Lung (tissue), 12 donors: ENCODE data around the gene PRPF19. TPM values are rescaled to one million over a fixed set of nuclear protein-coding genes. Genes with fewer than 3 reads are reported as not detected.

Experiments
- ATAC-seq: fragments of 200-7000 bp; cut with Tn5 transposase; one replicate; pipeline ENCODE4 v1.9.1; 2020; ENCODE audit warnings: moderate number of reproducible peaks; ENCODE audit not compliant: insufficient read depth, low FRiP score
- DNase-seq, 3 donors: peaks; one replicate each; pipeline ENCODE4 v3.0.0-alpha.2; 2013 to 2017
- H3K27ac ChIP-seq, 2 donors: one replicate each; pipeline ENCODE4 v1.5.1; 2013; ENCODE audit warnings: mild to moderate bottlenecking in 2 of 2, moderate library complexity in 2 of 2, control low read depth in 1 of 2, inconsistent platforms in 1 of 2, low read depth in 1 of 2, low read length in 1 of 2
- H3K27me3 ChIP-seq, 3 donors: one replicate each; pipeline ENCODE4 v1.5.1; 2013; ENCODE audit warnings: low read length in 2 of 3; ENCODE audit not compliant: control insufficient read depth in 3 of 3, insufficient read depth in 3 of 3
- H3K36me3 ChIP-seq, 4 donors: one replicate each; pipeline ENCODE4 v1.5.1; 2013; ENCODE audit warnings: low read length in 4 of 4, mild to moderate bottlenecking in 1 of 4, moderate library complexity in 1 of 4; ENCODE audit not compliant: control insufficient read depth in 4 of 4, insufficient read depth in 4 of 4
- H3K4me1 ChIP-seq, 5 donors: one replicate each; pipeline ENCODE4 v1.5.1; 2013; ENCODE audit warnings: low read length in 5 of 5, mild to moderate bottlenecking in 2 of 5, moderate library complexity in 1 of 5; ENCODE audit not compliant: control insufficient read depth in 5 of 5, insufficient read depth in 5 of 5
- H3K4me3 ChIP-seq: one replicate; pipeline ENCODE4 v1.5.1; 2013; ENCODE audit warnings: mild to moderate bottlenecking, control low read depth, moderate library complexity
- H3K9ac ChIP-seq, 2 donors: one replicate each; pipeline ENCODE4 v1.5.1; 2013; ENCODE audit warnings: low read length in 2 of 2, control low read depth in 1 of 2; ENCODE audit not compliant: insufficient read depth in 1 of 2
- H3K9me3 ChIP-seq, 4 donors: one replicate each; pipeline ENCODE4 v1.5.1; 2013; ENCODE audit warnings: low read length in 3 of 4, mild to moderate bottlenecking in 1 of 4, moderate library complexity in 1 of 4; ENCODE audit not compliant: control insufficient read depth in 4 of 4, insufficient read depth in 3 of 4
- CTCF ChIP-seq: IDR thresholded peaks from 2 replicates; pipeline ENCODE4 v1.5.1; 2012; ENCODE audit warnings: mild to moderate bottlenecking; ENCODE audit errors: control extremely low read depth, extremely low read depth
- WGBS, 2 donors: extraction: QIAGEN DNeasy Blood & Tissue Kit; methylation state at CpG; one replicate each; pipeline ENCODE4 v1.1.7; 2013; 5-methylcytosine and 5-hydroxymethylcytosine counted together
- polyA plus RNA-seq, 2 donors: library from polyadenylated mRNA; stranded (reverse); fragments of 200-250 nt; gene quantifications; one replicate each; pipeline ENCODE4 v1.2.1, GENCODE V29; 2013
- total RNA-seq, 2 donors: library from RNA; depleted of rRNA in 1 of 2; stranded (reverse); fragments of >200 nt in 1 of 2; gene quantifications; one replicate each; pipeline ENCODE4 v1.2.1, GENCODE V29; 2014 to 2021
- donor health status: control.
- donor health status: control.
- donor health status: Bipolar disorder and iron deficiency.
- donor health status: healthy.
- donor health status: DM: yes; HTN: yes; CAD: no.

Gene PRPF19
- total and polyA plus RNA-seq, 4 donors = 49.0 to 79.0 (median 65.2) TPM

GRCh38 chr11:60934124-60934789 is 27.9 kb upstream of the PRPF19 start:
- 95 to 96% methylated on average over 49 to 57 of the region's 57 CpGs for WGBS, 2 donors
- no peak overlapping the region for H3K9ac ChIP-seq
- no peak for TF ChIP-seq CTCF
- peaks cover 0 to 13% (median 9%) of the 10 kb centered on the region in 4 donors for H3K36me3 ChIP-seq
- H3K27ac ChIP-seq = no peak overlapping the region
- H3K9me3 ChIP-seq = no peaks in the 10 kb centered on the region
- H3K27me3 ChIP-seq = no peaks in the 10 kb centered on the region
- no peak overlapping the region for H3K4me3 ChIP-seq
- ATAC-seq (no peak), DNase-seq (no peak)
- peaks cover 0 to 14% (median 0%) of the 10 kb centered on the region in 5 donors for H3K4me1 ChIP-seq

GRCh38 chr11:60933416-60934123 is 27.2 kb upstream of the PRPF19 start:
- no peaks in the 10 kb centered on the region for H3K27me3 ChIP-seq
- DNase-seq (no peak), ATAC-seq (no peak)
- H3K4me3 ChIP-seq = no peak overlapping the region
- H3K36me3 ChIP-seq = peaks cover 0 to 11% (median 9%) of the 10 kb centered on the region in 4 donors
- peaks cover 0 to 12% (median 0%) of the 10 kb centered on the region in 5 donors for H3K4me1 ChIP-seq
- TF ChIP-seq CTCF = no peak
- no peaks in the 10 kb centered on the region for H3K9me3 ChIP-seq
- 94 to 97% methylated on average over 37 of the region's 37 CpGs for WGBS, 2 donors
- no peak overlapping the region for H3K27ac ChIP-seq
- H3K9ac ChIP-seq = no peak overlapping the region

- Histone ChIP-seq H3K27me3 (no peaks in the 10 kb centered on the region), H3K9ac (no peak overlapping the region), H3K27ac (no peak overlapping the region), H3K4me1 (peaks cover 0 to 8% (median 0%) of the 10 kb centered on the region in 5 donors), H3K36me3 (peaks cover 0 to 11% (median 9%) of the 10 kb centered on the region in 4 donors), H3K4me3 (no peak overlapping the region), H3K9me3 (no peaks in the 10 kb centered on the region)
- WGBS, 2 donors = 78 to 83% methylated on average over 5 of the region's 5 CpGs
- ATAC-seq (no peak), DNase-seq (no peak)
- no peak for TF ChIP-seq CTCF
Measured at GRCh38 chr11:60932605-60933356, 26.4 kb upstream of the PRPF19 start.
